ENCODE results near the gene ANKRD10.

DNA sequence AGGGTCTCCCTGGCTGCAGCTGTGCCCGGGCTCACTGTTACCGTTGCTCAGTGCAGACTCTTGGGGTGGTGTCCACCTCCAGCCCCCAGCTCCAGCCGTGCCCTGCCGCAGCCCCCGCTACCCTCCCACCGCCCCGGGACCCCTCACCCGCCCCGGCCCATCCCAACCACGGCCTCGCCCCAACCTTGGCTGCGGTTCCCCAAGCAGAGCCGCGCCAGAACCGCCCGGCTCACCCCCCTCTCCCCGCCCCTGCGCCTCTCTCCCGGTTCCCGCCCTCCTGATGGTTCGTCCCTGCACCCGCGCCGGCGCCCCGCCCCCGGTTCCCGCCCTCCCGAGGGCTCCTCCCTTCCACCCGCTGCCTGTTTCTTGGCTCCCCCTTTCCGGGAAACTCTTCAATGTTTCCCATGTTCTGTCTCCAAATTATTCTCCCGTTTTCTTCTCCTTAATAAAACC lies 40.3 kb downstream of the ANKRD10 start:
- TF ChIP-seq EZH2 (IDR thresholded peaks at IDR 0.05) (peak; percentile 29), CTCF (IDR thresholded peaks at IDR 0.05) (no peak)
